Stimulated activated CD4-positive, alpha-beta T cell treated with anti-CD3 and anti-CD28 coated beads, Interleukin-12 subunit alpha, Interleukin-12 subunit beta, amount 100 ng/mL, for 48 hours (primary cell): ENCODE measurements around the gene SELENOO.

ENCODE experiments used
- DNase-seq, 3 donors: peaks; one replicate each; pipeline ENCODE4 v3.0.0-alpha.2; 2020; ENCODE audit warnings: low read depth in 2 of 3, low spot score in 1 of 3

SELENOO gene

GRCh38 chr22:50216055-50216683 lies 15.4 kb downstream of the SELENOO start:
- DNase-seq, result no peak

- no peak for DNase-seq
These were observed 16.1 kb downstream of the SELENOO start for GRCh38 chr22:50216684-50217520.

- no peak for DNase-seq
These were observed 16.8 kb downstream of the SELENOO start for GRCh38 chr22:50217543-50218152.

GRCh38 chr22:50218153-50218995 lies 17.6 kb downstream of the SELENOO start:
- no peak for DNase-seq

- DNase-seq, result no peak
These were observed 18.4 kb downstream of the SELENOO start for GRCh38 chr22:50218996-50219727.

GRCh38 chr22:50219800-50220602 lies 19.2 kb downstream of the SELENOO start:
- no peak for DNase-seq

- no peak for DNase-seq
These were observed 20.0 kb downstream of the SELENOO start for GRCh38 chr22:50220603-50221409.

GRCh38 chr22:50221410-50222300 lies 20.8 kb downstream of the SELENOO start:
- DNase-seq, result no peak

- DNase-seq, result no peak
These were observed 21.7 kb downstream of the SELENOO start for GRCh38 chr22:50222508-50222907.

- no peak for DNase-seq
These were observed 23.3 kb downstream of the SELENOO start for GRCh38 chr22:50224071-50224470.

GRCh38 chr22:50225200-50225969 lies 24.6 kb downstream of the SELENOO start:
- no peak for DNase-seq

GRCh38 chr22:50226063-50226874 lies 25.5 kb downstream of the SELENOO start:
- DNase-seq, result no peak

GRCh38 chr22:50226875-50227165 lies 26.0 kb downstream of the SELENOO start:
- DNase-seq, result no peak

GRCh38 chr22:50227579-50228215 lies 26.9 kb downstream of the SELENOO start:
- no peak for DNase-seq

- no peak for DNase-seq
These were observed 27.6 kb downstream of the SELENOO start for GRCh38 chr22:50228366-50228765.

- DNase-seq, result no peak
These were observed 28.6 kb downstream of the SELENOO start for GRCh38 chr22:50229370-50229769.
